GM23338 (cell line): ENCODE measurements around the gene FLNA.

Experiments
- CREB1 ChIP-seq: fragments of 250-450 bp; sonication (Bioruptor Pico); IDR thresholded peaks from 2 replicates; pipeline ENCODE4 v1.5.0; 2020; ENCODE audit warnings: low read depth, mild to moderate bottlenecking, moderate library complexity
- EZH2 ChIP-seq: fragments of 200-600 bp; sonication (generic); IDR thresholded peaks from one replicate; pipeline ENCODE4 v1.8.0; 2017; ENCODE audit warnings: antibody characterized with exemption, mild to moderate bottlenecking, low read depth; ENCODE audit not compliant: unreplicated experiment
- EZH2phosphoT487 ChIP-seq: fragments of 200-600 bp; sonication (generic); IDR thresholded peaks from one replicate; pipeline ENCODE4 v1.8.1; 2018; ENCODE audit warnings: antibody characterized with exemption; ENCODE audit not compliant: unreplicated experiment
- JUNB ChIP-seq: IDR thresholded peaks from one replicate; pipeline ENCODE4 v1.6.1; 2016; ENCODE audit warnings: antibody characterized with exemption; ENCODE audit not compliant: unreplicated experiment
- NANOG ChIP-seq: IDR thresholded peaks from 2 replicates; pipeline ENCODE4 v1.6.1; 2016; ENCODE audit warnings: antibody characterized with exemption, borderline replicate concordance
- POLR2AphosphoS5 ChIP-seq: IDR thresholded peaks from 2 replicates; pipeline ENCODE4 v1.6.1; 2016; ENCODE audit warnings: antibody characterized with exemption, low read depth
- STAT1 ChIP-seq: IDR thresholded peaks from one replicate; pipeline ENCODE4 v1.6.1; 2016; ENCODE audit warnings: antibody characterized with exemption; ENCODE audit not compliant: unreplicated experiment
- ZNF331 ChIP-seq: fragments of 250-450 bp; sonication (Bioruptor Pico); IDR thresholded peaks from 2 replicates; pipeline ENCODE4 v1.5.0; 2020; ENCODE audit warnings: low read depth, mild to moderate bottlenecking, moderate library complexity
- TF ChIP-seq, protein P1 (sequence below), 2 experiments: fragments of 200-600 bp in 1 of 2; sonication (generic) in 1 of 2; conservative IDR thresholded peaks; 2 replicates each; pipeline versions ENCODE4 v1.5.1 to v1.6.1; 2016 to 2017; ENCODE audit warnings: antibody characterized with exemption in 2 of 2, low read depth in 2 of 2, mild to moderate bottlenecking in 2 of 2, moderate library complexity in 1 of 2
- TF ChIP-seq, protein P2 (sequence below): IDR thresholded peaks from 2 replicates; pipeline ENCODE4 v1.6.1; 2016; ENCODE audit warnings: antibody characterized with exemption
- TF ChIP-seq, protein P3 (sequence below): IDR thresholded peaks from one replicate; pipeline ENCODE4 v1.6.1; 2018; ENCODE audit warnings: antibody characterized with exemption; ENCODE audit not compliant: unreplicated experiment

DNA sequence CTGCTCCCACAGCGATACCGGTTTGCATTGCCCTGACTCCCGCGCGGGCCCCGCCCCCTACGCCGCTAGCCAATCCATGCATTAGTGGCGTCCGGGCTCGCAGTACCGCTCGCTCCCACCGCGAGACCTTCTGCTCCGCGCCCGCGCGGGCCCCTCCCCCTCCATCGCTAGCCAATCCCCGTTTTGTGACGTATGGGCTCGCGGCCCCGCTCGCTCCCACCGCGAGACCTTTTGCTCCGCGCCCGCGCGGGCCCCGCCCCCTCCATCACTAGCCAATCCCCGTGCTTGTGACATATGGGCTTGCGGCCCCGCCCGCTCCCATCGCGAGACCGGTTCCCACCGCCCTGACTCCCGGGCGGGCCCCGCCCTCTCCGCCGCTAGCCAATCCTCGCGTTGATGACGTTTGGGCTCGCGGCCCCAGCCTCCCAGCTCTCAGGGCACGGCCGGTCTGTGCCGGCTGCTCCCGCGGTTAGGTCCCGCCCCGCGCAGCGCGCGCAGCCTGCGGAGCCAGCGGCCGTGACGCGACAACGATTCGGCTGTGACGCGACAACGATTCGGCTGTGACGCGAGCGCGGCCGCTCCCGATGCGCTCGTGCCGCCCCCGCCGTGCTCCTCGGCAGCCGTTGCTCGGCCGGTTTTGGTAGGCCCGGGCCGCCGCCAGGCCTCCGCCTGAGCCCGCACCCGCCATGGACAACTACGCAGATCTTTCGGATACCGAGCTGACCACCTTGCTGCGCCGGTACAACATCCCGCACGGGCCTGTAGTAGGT is 4.5 kb upstream of the FLNA start, which contains the start of gene EMD:
- TF ChIP-seq, protein P1, sequence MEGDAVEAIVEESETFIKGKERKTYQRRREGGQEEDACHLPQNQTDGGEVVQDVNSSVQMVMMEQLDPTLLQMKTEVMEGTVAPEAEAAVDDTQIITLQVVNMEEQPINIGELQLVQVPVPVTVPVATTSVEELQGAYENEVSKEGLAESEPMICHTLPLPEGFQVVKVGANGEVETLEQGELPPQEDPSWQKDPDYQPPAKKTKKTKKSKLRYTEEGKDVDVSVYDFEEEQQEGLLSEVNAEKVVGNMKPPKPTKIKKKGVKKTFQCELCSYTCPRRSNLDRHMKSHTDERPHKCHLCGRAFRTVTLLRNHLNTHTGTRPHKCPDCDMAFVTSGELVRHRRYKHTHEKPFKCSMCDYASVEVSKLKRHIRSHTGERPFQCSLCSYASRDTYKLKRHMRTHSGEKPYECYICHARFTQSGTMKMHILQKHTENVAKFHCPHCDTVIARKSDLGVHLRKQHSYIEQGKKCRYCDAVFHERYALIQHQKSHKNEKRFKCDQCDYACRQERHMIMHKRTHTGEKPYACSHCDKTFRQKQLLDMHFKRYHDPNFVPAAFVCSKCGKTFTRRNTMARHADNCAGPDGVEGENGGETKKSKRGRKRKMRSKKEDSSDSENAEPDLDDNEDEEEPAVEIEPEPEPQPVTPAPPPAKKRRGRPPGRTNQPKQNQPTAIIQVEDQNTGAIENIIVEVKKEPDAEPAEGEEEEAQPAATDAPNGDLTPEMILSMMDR (conservative IDR thresholded peaks at IDR 0.05; ENCODE audit: low read depth in 2 of 2): no peak
- TF ChIP-seq, protein P2, sequence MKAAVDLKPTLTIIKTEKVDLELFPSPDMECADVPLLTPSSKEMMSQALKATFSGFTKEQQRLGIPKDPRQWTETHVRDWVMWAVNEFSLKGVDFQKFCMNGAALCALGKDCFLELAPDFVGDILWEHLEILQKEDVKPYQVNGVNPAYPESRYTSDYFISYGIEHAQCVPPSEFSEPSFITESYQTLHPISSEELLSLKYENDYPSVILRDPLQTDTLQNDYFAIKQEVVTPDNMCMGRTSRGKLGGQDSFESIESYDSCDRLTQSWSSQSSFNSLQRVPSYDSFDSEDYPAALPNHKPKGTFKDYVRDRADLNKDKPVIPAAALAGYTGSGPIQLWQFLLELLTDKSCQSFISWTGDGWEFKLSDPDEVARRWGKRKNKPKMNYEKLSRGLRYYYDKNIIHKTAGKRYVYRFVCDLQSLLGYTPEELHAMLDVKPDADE: no peak
- TF ChIP-seq CREB1 (CRISPR knock-in tag) (peak; percentile 96), EZH2 (no peak), JUNB (no peak), POLR2AphosphoS5 (peak; percentile 68), EZH2phosphoT487 (no peak), ZNF331 (CRISPR knock-in tag) (no peak), STAT1 (no peak), NANOG (no peak)
- TF ChIP-seq, protein P3, sequence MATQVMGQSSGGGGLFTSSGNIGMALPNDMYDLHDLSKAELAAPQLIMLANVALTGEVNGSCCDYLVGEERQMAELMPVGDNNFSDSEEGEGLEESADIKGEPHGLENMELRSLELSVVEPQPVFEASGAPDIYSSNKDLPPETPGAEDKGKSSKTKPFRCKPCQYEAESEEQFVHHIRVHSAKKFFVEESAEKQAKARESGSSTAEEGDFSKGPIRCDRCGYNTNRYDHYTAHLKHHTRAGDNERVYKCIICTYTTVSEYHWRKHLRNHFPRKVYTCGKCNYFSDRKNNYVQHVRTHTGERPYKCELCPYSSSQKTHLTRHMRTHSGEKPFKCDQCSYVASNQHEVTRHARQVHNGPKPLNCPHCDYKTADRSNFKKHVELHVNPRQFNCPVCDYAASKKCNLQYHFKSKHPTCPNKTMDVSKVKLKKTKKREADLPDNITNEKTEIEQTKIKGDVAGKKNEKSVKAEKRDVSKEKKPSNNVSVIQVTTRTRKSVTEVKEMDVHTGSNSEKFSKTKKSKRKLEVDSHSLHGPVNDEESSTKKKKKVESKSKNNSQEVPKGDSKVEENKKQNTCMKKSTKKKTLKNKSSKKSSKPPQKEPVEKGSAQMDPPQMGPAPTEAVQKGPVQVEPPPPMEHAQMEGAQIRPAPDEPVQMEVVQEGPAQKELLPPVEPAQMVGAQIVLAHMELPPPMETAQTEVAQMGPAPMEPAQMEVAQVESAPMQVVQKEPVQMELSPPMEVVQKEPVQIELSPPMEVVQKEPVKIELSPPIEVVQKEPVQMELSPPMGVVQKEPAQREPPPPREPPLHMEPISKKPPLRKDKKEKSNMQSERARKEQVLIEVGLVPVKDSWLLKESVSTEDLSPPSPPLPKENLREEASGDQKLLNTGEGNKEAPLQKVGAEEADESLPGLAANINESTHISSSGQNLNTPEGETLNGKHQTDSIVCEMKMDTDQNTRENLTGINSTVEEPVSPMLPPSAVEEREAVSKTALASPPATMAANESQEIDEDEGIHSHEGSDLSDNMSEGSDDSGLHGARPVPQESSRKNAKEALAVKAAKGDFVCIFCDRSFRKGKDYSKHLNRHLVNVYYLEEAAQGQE: no peak
